GM12872 (cell line): Measurements from ENCODE around the gene KIAA0930.

ENCODE experiments used
- TF ChIP-seq, protein P1 (sequence below): IDR thresholded peaks from 3 replicates; pipeline ENCODE4 v1.5.1; 2011; ENCODE audit warnings: low read depth, mild to moderate bottlenecking, low read length, moderate library complexity; ENCODE audit not compliant: insufficient read depth

KIAA0930 gene

DNA sequence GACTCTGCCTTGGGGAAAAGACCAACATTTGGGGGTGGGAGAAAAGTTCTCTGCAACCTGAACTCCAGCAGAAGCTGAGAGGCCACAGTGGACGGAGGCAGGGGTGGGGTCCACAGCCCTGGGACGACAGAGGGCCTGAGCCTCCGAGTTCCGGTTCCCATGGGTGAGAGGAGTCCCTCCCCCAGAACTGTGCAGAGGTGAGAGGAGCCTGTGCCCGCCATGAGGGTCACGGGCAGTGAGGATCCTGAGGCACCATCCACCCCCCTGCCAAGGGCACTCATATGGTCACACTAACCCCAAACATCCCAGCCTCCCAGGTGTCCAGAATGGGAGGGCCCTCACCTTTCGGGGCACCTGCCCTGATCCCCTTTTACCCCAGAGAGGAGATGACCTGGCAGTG is 30.5 kb downstream of the KIAA0930 start:
- TF ChIP-seq, protein P1, sequence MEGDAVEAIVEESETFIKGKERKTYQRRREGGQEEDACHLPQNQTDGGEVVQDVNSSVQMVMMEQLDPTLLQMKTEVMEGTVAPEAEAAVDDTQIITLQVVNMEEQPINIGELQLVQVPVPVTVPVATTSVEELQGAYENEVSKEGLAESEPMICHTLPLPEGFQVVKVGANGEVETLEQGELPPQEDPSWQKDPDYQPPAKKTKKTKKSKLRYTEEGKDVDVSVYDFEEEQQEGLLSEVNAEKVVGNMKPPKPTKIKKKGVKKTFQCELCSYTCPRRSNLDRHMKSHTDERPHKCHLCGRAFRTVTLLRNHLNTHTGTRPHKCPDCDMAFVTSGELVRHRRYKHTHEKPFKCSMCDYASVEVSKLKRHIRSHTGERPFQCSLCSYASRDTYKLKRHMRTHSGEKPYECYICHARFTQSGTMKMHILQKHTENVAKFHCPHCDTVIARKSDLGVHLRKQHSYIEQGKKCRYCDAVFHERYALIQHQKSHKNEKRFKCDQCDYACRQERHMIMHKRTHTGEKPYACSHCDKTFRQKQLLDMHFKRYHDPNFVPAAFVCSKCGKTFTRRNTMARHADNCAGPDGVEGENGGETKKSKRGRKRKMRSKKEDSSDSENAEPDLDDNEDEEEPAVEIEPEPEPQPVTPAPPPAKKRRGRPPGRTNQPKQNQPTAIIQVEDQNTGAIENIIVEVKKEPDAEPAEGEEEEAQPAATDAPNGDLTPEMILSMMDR = no peak

DNA sequence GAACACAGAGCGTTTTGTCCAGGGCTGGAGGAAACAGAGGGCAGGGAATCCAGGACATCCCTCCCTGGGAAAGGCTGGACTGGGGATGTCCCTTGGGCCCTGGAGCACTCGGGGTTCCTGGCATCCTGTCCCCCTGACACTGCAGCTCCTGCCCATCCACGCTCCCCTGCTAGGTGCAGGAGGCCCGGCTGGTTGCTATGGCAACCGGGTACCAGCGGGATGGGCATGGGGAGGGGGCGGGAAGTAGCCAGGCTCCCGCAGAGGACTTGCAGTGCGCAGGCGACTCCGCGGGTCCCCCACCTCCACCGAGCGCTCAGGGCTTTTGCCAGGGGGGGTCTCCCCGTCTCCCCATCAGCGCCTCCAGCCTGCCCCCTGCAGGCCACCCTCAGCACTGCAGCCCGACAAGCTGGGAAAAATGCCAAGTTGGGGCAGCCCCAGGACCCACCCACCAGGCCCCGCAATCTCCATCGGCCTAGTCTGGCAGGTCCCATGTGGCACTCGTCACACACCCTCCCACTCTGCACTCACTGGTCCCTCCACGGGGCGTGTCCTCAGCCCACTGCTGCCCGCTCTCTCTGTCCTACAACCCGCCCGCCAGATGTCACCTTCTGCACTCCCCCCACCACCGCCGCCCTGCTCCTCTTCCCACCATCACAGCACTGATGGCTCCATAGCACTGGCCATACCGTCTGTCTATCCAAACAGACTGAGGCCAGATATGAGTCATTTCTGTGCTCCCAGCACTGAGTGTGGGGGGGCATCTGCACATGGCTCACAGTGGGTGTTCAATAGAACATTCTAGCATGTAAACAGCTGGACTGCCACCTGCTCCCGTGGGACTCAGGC is 31.5 kb downstream of the KIAA0930 start:
- TF ChIP-seq, protein P1 = peak; percentile 78

DNA sequence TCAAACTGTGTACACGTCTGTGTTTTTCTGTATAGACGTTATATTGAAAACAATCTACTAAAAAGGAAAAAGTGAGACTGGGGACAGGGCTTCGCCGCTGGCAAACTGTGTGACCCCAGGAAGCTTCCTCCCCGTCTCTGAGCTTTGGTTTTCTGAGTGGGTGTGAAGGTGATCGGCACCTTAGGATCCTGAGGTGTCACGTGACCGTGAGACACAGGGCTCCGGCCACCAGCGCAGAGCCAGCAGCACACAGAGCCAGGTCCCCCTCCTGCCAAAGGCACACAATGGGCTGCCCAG is 32.0 kb downstream of the KIAA0930 start:
- TF ChIP-seq, protein P1 = no peak

DNA sequence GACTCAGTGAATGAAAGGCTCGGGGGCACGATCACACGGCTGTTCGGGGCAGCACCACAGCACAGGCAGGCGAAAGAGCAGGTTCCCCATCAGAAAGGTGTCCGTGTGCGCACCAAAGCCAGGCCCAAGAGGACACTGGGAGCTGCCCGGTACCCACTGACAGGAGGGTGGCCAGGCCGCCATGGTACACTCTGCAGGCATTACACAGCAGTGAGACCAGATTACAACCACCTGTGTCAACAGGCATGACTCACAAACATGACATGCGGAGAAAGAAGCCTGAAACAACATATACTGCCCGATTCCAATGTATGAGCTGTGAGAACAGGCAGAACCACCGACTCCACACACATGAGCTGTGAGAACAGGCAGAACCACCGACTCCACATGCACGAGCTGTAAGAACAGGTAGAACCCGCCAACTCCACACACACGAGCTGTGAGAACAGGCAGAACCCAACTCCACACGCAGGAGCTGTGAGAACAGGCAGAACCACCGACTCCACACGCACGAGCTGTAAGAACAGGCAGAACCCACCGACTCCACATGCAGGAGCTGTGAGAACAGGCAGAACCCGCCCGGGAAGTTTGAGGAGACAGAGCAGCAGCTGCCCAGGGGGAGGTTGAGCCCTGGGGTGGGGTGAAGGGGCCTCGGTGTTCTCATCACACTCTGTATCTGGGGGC is 32.6 kb downstream of the KIAA0930 start:
- TF ChIP-seq, protein P1 = no peak

DNA sequence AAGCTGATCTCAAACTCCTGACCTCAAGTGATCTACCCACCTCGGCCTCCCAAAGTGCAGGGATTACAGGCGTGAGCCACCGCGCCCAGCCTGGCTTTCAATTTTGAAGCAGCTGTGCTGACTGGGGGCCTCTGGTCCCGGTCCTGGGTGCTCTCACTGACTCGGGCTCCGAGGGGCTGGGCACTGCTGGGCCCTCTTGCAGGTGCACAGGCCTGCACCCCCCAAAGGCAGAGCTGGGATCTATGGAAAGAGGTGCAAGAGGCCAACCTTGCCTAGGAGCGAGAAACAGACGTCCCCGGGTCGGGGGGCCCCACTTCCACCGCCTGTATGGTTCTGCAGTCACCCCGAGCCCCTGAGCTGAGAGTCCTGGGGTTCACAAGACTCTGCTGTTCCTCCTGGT is 33.2 kb downstream of the KIAA0930 start:
- TF ChIP-seq, protein P1 = no peak

DNA sequence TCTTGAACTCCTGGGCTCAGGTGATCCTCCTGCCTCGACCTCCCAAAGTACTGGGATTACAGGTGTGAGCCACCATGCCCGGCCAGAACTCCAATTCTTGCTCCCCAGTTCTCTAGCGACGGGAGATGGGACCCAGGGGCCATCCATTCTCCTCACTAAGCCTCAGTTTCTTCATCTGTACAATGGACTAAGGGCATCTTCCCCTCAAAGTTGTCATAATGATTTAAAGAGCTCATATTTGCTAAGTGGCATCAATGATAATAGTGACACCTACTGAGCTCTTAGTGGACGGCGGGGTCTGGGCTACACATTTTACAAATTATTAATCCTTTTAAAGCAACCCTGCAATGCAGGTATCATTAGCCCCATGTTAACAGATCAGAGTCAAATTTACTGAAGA is 34.5 kb downstream of the KIAA0930 start:
- TF ChIP-seq, protein P1 = no peak

DNA sequence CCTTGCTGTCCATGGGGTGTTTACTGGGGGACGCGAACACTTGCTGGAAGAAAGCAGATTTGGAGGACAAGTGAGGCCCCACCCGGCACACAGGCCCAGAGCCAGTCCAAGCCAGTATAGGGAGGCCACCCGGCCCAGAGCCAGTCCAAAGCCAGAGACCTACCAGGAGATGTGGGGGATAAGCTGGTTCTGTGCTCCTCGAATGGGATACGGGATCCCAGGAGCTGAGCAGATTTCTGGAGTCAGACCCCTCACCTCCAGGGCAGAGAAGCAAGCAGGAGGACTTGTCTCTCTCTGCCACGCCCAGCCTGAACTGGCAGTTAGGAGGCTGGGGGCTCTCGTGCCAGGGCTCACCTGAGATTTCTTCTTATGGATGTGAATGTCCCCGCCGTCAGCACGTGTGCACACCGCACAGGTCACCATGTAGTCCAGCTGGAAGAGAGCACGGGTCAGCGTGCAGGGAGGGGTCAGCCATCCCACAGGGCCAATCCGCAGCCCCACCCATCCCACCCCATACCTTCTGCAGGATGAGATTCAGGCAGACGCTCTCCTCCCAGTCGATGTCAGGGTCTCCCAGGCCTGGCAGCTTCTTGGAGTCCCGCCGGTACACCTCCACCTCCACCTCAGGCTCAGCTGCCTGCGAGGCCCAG is 35.3 kb downstream of the KIAA0930 start:
- TF ChIP-seq, protein P1 = no peak
